Activated T-cell treated with anti-CD3 and anti-CD28 coated beads for 48 hours (primary cell): ENCODE measurements around the gene MAMSTR.
"Not testable (repeated sequence)": the region's sequence is repeated elsewhere in the genome, so short reads cannot be mapped to it uniquely, and the experiment has no call there.

Source experiments
- DNase-seq: peaks from one replicate; pipeline ENCODE4 v3.0.0-alpha.2; 2020; ENCODE audit warnings: low read depth

The MAMSTR gene

GRCh38 chr19:48719263-48720171, at the start of gene MAMSTR:
TSS of gene MAMSTR (minus strand) at chr19:48719725. CDS start at chr19:48719031, 694 bp downstream.
- DNase-seq: no peak

GRCh38 chr19:48768994-48769713, 49.6 kb upstream of the MAMSTR start:
- no peak for DNase-seq

GRCh38 chr19:48768171-48768753, 48.7 kb upstream of the MAMSTR start:
- not testable (repeated sequence) for DNase-seq

- not testable (repeated sequence) for DNase-seq
Observed at GRCh38 chr19:48765816-48766215, 46.3 kb upstream of the MAMSTR start.

GRCh38 chr19:48760504-48761205, 41.1 kb upstream of the MAMSTR start:
- no peak for DNase-seq

GRCh38 chr19:48757741-48758144, 38.2 kb upstream of the MAMSTR start:
- DNase-seq: no peak

- DNase-seq: no peak
Observed at GRCh38 chr19:48757089-48757675, 37.7 kb upstream of the MAMSTR start.

- no peak for DNase-seq
Observed at GRCh38 chr19:48756686-48757085, 37.2 kb upstream of the MAMSTR start.

- no peak for DNase-seq
Observed at GRCh38 chr19:48756212-48756611, 36.7 kb upstream of the MAMSTR start.

- DNase-seq: no peak
Observed at GRCh38 chr19:48755787-48756186, 36.3 kb upstream of the MAMSTR start.

GRCh38 chr19:48755084-48755641, 35.6 kb upstream of the MAMSTR start, which contains the start of gene FGF21:
TSS of gene FGF21 (plus strand) at chr19:48755524. CDS start at chr19:48756237, 713 bp downstream.
- no peak for DNase-seq

- peak; percentile 19 for DNase-seq
Observed at GRCh38 chr19:48752496-48753365, 33.2 kb upstream of the MAMSTR start, which contains the start of gene FUT1. TSS of gene FUT1 (minus strand) at chr19:48752641. CDS start at chr19:48751281, 1,360 bp downstream.

GRCh38 chr19:48751845-48752495, 32.4 kb upstream of the MAMSTR start:
- DNase-seq: no peak

- DNase-seq: no peak
Observed at GRCh38 chr19:48750771-48751504, 31.4 kb upstream of the MAMSTR start.

GRCh38 chr19:48750351-48750750, 30.8 kb upstream of the MAMSTR start:
- no peak for DNase-seq

- DNase-seq: no peak
Observed at GRCh38 chr19:48749571-48750198, 30.2 kb upstream of the MAMSTR start.

- peak; percentile 45 for DNase-seq
Observed at GRCh38 chr19:48746738-48747575, 27.4 kb upstream of the MAMSTR start, which contains the start of gene IZUMO1. TSS of gene IZUMO1 (minus strand) at chr19:48746909. CDS start at chr19:48745859, 1,050 bp downstream.
